SKM-1 treated with dmso at 0.1 percent for 144 hours (cell line): Measurements from ENCODE around the gene REXO1.
A peak's percentile ranks its signal among the peaks of the same experiment; 100 is the strongest.

Experiments used
- DNase-seq: peaks from one replicate; lab custom pipeline; 2025; ENCODE audit not compliant: unreplicated experiment; lab: John Stamatoyannopoulos, UW

Gene REXO1

GRCh38 chr19:1862424-1863327 lies 14.4 kb upstream of the REXO1 start:
- peak; percentile 16 for DNase-seq

GRCh38 chr19:1862068-1862423 lies 13.8 kb upstream of the REXO1 start:
- DNase-seq, result no peak

GRCh38 chr19:1861599-1862031 lies 13.3 kb upstream of the REXO1 start:
- DNase-seq, result no peak

GRCh38 chr19:1860821-1861598 lies 12.7 kb upstream of the REXO1 start:
- no peak for DNase-seq

- no peak for DNase-seq
Observed at GRCh38 chr19:1860042-1860775, 11.9 kb upstream of the REXO1 start.

- DNase-seq, result no peak
Observed at GRCh38 chr19:1859331-1859781, 11.1 kb upstream of the REXO1 start.

- no peak for DNase-seq
Observed at GRCh38 chr19:1858412-1859081, 10.3 kb upstream of the REXO1 start.

GRCh38 chr19:1857648-1858326 lies 9.5 kb upstream of the REXO1 start:
- DNase-seq, result peak; percentile 31

GRCh38 chr19:1856698-1857603 lies 8.7 kb upstream of the REXO1 start:
- peak; percentile 91 for DNase-seq

GRCh38 chr19:1856345-1856697 lies 8.0 kb upstream of the REXO1 start:
- no peak for DNase-seq

- DNase-seq, result no peak
Observed at GRCh38 chr19:1855828-1856255, 7.6 kb upstream of the REXO1 start.

- peak; percentile 87 for DNase-seq
Observed at GRCh38 chr19:1855040-1855827, 7.0 kb upstream of the REXO1 start.

- no peak for DNase-seq
Observed at GRCh38 chr19:1854542-1855039, 6.3 kb upstream of the REXO1 start.

GRCh38 chr19:1854039-1854541 lies 5.8 kb upstream of the REXO1 start:
- no peak for DNase-seq

- peak; percentile 77 for DNase-seq
Observed at GRCh38 chr19:1853295-1854038, 5.2 kb upstream of the REXO1 start.

- no peak for DNase-seq
Observed at GRCh38 chr19:1852581-1853128, 4.4 kb upstream of the REXO1 start.
